GM23338 (cell line): ENCODE measurements around the gene DAW1. TPM values are rescaled to one million over a fixed set of nuclear protein-coding genes. Genes with fewer than 3 reads are reported as not detected.

Experiments used
- ATAC-seq: fragments of 200-7000 bp; cut with Tn5 transposase; 3 replicates; pipeline ENCODE4 v1.9.1; 2020
- DNase-seq: peaks from one replicate; pipeline ENCODE4 v3.0.0-alpha.2; 2015; ENCODE audit warnings: low spot score
- H2AFZ ChIP-seq: fragments of 200-600 bp; sonication (generic); 2 replicates; pipeline ENCODE4 v1.8.0; 2016; ENCODE audit warnings: antibody characterized with exemption, mild to moderate bottlenecking, moderate library complexity
- H3F3A ChIP-seq: fragments of 200-600 bp; sonication (generic); replicated peaks from 2 replicates; pipeline ENCODE4 v1.8.0; 2017; ENCODE audit warnings: antibody characterized with exemption, mixed run types, low read depth
- H3K27ac ChIP-seq: fragments of 200-600 bp; sonication (generic); 2 replicates; pipeline ENCODE4 v1.6.1; 2016; ENCODE audit warnings: low read depth
- H3K27me3 ChIP-seq: fragments of 200-600 bp; sonication (generic); 2 replicates; pipeline ENCODE4 v1.8.0; 2016; ENCODE audit warnings: mild to moderate bottlenecking, mixed run types, moderate library complexity; ENCODE audit not compliant: insufficient read depth
- H3K36me3 ChIP-seq: fragments of 200-600 bp; sonication (generic); 2 replicates; pipeline ENCODE4 v1.8.0; 2016; ENCODE audit warnings: mild to moderate bottlenecking; ENCODE audit not compliant: insufficient read depth
- H3K4me1 ChIP-seq: fragments of 200-600 bp; sonication (generic); 2 replicates; pipeline ENCODE4 v1.8.0; 2016; ENCODE audit warnings: mild to moderate bottlenecking, moderate library complexity; ENCODE audit not compliant: insufficient read depth
- H3K4me2 ChIP-seq: fragments of 200-600 bp; sonication (generic); 2 replicates; pipeline ENCODE4 v1.7.1; 2017; ENCODE audit warnings: mixed run types
- H3K4me3 ChIP-seq: fragments of 200-600 bp; sonication (generic); 2 replicates; pipeline ENCODE4 v1.6.1; 2016; ENCODE audit warnings: mixed run types
- H3K79me2 ChIP-seq: fragments of 200-600 bp; sonication (generic); replicated peaks from 2 replicates; pipeline ENCODE4 v1.8.0; 2017; ENCODE audit warnings: mild to moderate bottlenecking; ENCODE audit not compliant: insufficient read depth
- H3K9me2 ChIP-seq: fragments of 200-600 bp; sonication (generic); 2 replicates; pipeline ENCODE4 v1.8.0; 2017; ENCODE audit not compliant: insufficient read depth
- H4K20me1 ChIP-seq: fragments of 200-600 bp; sonication (generic); replicated peaks from 2 replicates; pipeline ENCODE4 v1.8.0; 2017; ENCODE audit warnings: mild to moderate bottlenecking; ENCODE audit not compliant: insufficient read depth
- H3K27ac Mint-ChIP-seq: 2 replicates; pipeline ENCODE4 v1.8.0; 2020; ENCODE audit warnings: inconsistent platforms, mild to moderate bottlenecking, moderate library complexity, mixed read lengths
- H3K27me3 Mint-ChIP-seq: 3 replicates; pipeline ENCODE4 v1.8.0; 2022; ENCODE audit warnings: low read depth, mild to moderate bottlenecking, moderate library complexity, mixed read lengths, inconsistent platforms; ENCODE audit not compliant: insufficient read depth, poor library complexity
- H3K36me3 Mint-ChIP-seq: 3 replicates; pipeline ENCODE4 v1.8.0; 2021; ENCODE audit warnings: low read depth, mild to moderate bottlenecking, inconsistent platforms, moderate library complexity, mixed read lengths
- H3K4me1 Mint-ChIP-seq: 3 replicates; pipeline ENCODE4 v1.8.0; 2020; ENCODE audit warnings: mild to moderate bottlenecking, inconsistent platforms, mixed read lengths
- H3K4me3 Mint-ChIP-seq: 3 replicates; pipeline ENCODE4 v1.8.0; 2021; ENCODE audit warnings: moderate library complexity, mild to moderate bottlenecking, inconsistent platforms, mixed read lengths
- H3K9me3 Mint-ChIP-seq: 3 replicates; pipeline ENCODE4 v1.8.0; 2020; ENCODE audit warnings: moderate library complexity, mild to moderate bottlenecking, inconsistent platforms, mixed read lengths
- CREB1 ChIP-seq: fragments of 250-450 bp; sonication (Bioruptor Pico); IDR thresholded peaks from 2 replicates; pipeline ENCODE4 v1.5.0; 2020; ENCODE audit warnings: low read depth, mild to moderate bottlenecking, moderate library complexity
- ETS1 ChIP-seq: IDR thresholded peaks from 2 replicates; pipeline ENCODE4 v1.6.1; 2016; ENCODE audit warnings: antibody characterized with exemption
- EZH2 ChIP-seq: fragments of 200-600 bp; sonication (generic); IDR thresholded peaks from one replicate; pipeline ENCODE4 v1.8.0; 2017; ENCODE audit warnings: antibody characterized with exemption, mild to moderate bottlenecking, low read depth; ENCODE audit not compliant: unreplicated experiment
- EZH2phosphoT487 ChIP-seq: fragments of 200-600 bp; sonication (generic); IDR thresholded peaks from one replicate; pipeline ENCODE4 v1.8.1; 2018; ENCODE audit warnings: antibody characterized with exemption; ENCODE audit not compliant: unreplicated experiment
- JUNB ChIP-seq: IDR thresholded peaks from one replicate; pipeline ENCODE4 v1.6.1; 2016; ENCODE audit warnings: antibody characterized with exemption; ENCODE audit not compliant: unreplicated experiment
- NANOG ChIP-seq: IDR thresholded peaks from 2 replicates; pipeline ENCODE4 v1.6.1; 2016; ENCODE audit warnings: antibody characterized with exemption, borderline replicate concordance
- POLR2AphosphoS5 ChIP-seq: IDR thresholded peaks from 2 replicates; pipeline ENCODE4 v1.6.1; 2016; ENCODE audit warnings: antibody characterized with exemption, low read depth
- REST ChIP-seq: IDR thresholded peaks from one replicate; pipeline ENCODE4 v1.6.1; 2018; ENCODE audit warnings: antibody characterized with exemption; ENCODE audit not compliant: unreplicated experiment
- ZNF331 ChIP-seq: fragments of 250-450 bp; sonication (Bioruptor Pico); IDR thresholded peaks from 2 replicates; pipeline ENCODE4 v1.5.0; 2020; ENCODE audit warnings: low read depth, mild to moderate bottlenecking, moderate library complexity
- ZNF462 ChIP-seq: fragments of 250-450 bp; sonication (Bioruptor Pico); IDR thresholded peaks from 2 replicates; pipeline ENCODE4 v1.5.0; 2020; ENCODE audit warnings: mild to moderate bottlenecking, moderate library complexity
- polyA plus RNA-seq: library from polyadenylated mRNA; unstranded; fragments of >200 nt; fragmentation: Nextera tagmentation; extraction: Ambion mirVana; gene quantifications from 2 replicates; pipeline ENCODE4 v1.2.1, GENCODE V29; 2016
- total RNA-seq: library from RNA; depleted of rRNA; stranded (reverse); fragments of >200 nt; shearing (Covaris generic); gene quantifications from 2 replicates; pipeline ENCODE4 v1.2.3, GENCODE V29; 2014

Gene DAW1
- total and polyA plus RNA-seq, 2 experiments from 2014 or later, result 0.71 to 2.0 TPM

GRCh38 chr2:227888289-227888688, 16.9 kb downstream of the DAW1 start:
- no peaks in the 10 kb centered on the region for H3K27me3 ChIP-seq
- TF ChIP-seq JUNB, result no peak
- no peak for TF ChIP-seq NANOG
- H3K4me2 ChIP-seq, result no peak overlapping the region
- Mint-ChIP-seq H3K9me3 (no peaks in the 10 kb centered on the region), H3K27ac (no peak overlapping the region), H3K4me3 (no peak overlapping the region), H3K4me1 (peaks cover 3% of the 10 kb centered on the region; the same call in 1 of the 3 replicates), H3K27me3 (no peaks in the 10 kb centered on the region), H3K36me3 (no peaks in the 10 kb centered on the region)
- no peak overlapping the region for H3K4me3 ChIP-seq
- no peaks in the 10 kb centered on the region for H3K4me1 ChIP-seq
- ATAC-seq (peak; percentile 56), DNase-seq (peak; percentile 40)
- no peaks in the 10 kb centered on the region for H3F3A ChIP-seq
- no peaks in the 10 kb centered on the region for H3K79me2 ChIP-seq
- no peak overlapping the region for H2AFZ ChIP-seq
- H3K27ac ChIP-seq, result no peak overlapping the region
- no peaks in the 10 kb centered on the region for H3K36me3 ChIP-seq
- no peaks in the 10 kb centered on the region for H3K9me2 ChIP-seq
- no peaks in the 10 kb centered on the region for H4K20me1 ChIP-seq

GRCh38 chr2:227889336-227889735, 17.9 kb downstream of the DAW1 start:
- Histone ChIP-seq H3K9me2 (no peaks in the 10 kb centered on the region), H3K79me2 (no peaks in the 10 kb centered on the region), H3K4me3 (no peak overlapping the region), H3K4me2 (no peak overlapping the region), H4K20me1 (no peaks in the 10 kb centered on the region), H3F3A (no peaks in the 10 kb centered on the region), H3K4me1 (no peaks in the 10 kb centered on the region), H2AFZ (no peak overlapping the region), H3K27ac (no peak overlapping the region), H3K36me3 (no peaks in the 10 kb centered on the region), H3K27me3 (no peaks in the 10 kb centered on the region)
- peaks cover under 1% of the 10 kb centered on the region; the same call in 1 of the 3 replicates for H3K4me1 Mint-ChIP-seq
- H3K27ac Mint-ChIP-seq, result no peak overlapping the region
- H3K9me3 Mint-ChIP-seq, result no peaks in the 10 kb centered on the region
- ATAC-seq (no peak), DNase-seq (no peak)
- H3K36me3 Mint-ChIP-seq, result no peaks in the 10 kb centered on the region
- no peak overlapping the region for H3K4me3 Mint-ChIP-seq
- H3K27me3 Mint-ChIP-seq, result no peaks in the 10 kb centered on the region
- TF ChIP-seq CREB1 (CRISPR knock-in tag) (no peak), NANOG (no peak), ZNF331 (CRISPR knock-in tag) (no peak), REST (no peak), ETS1 (no peak), EZH2phosphoT487 (no peak), EZH2 (no peak), POLR2AphosphoS5 (no peak), ZNF462 (CRISPR knock-in tag) (no peak)
